ENCODE data around the gene ATG7. TPM values are rescaled to one million over a fixed set of nuclear protein-coding genes. Genes with fewer than 3 reads are reported as not detected.

Gene ATG7
- total RNA-seq, 1 donor from 2014 or later = 55.0 TPM

- TF ChIP-seq POLR2A (IDR thresholded peaks at IDR 0.05) (no peak), CTCF (IDR thresholded peaks at IDR 0.05) (no peak), POLR2AphosphoS5 (IDR thresholded peaks at IDR 0.05; ENCODE audit: insufficient read depth in 1 of 2, low read depth in 1 of 2) (no peak)
- intact Hi-C loops (cut with DNase I) = no loop called here
- Histone ChIP-seq H3K4me3 (no peak overlapping the region), H3K9me3 (no peaks in the 10 kb centered on the region), H3K4me1 (peaks cover 13% of the 10 kb centered on the region), H3K36me3 (no peaks in the 10 kb centered on the region), H3K27me3 (no peaks in the 10 kb centered on the region), H3K27ac (no peak overlapping the region)
- DNase-seq (ENCODE audit: extremely low spot score in 2 of 2) = no peak
Observed at GRCh38 chr3:11230125-11230524, 42.1 kb upstream of the ATG7 start.

DNA sequence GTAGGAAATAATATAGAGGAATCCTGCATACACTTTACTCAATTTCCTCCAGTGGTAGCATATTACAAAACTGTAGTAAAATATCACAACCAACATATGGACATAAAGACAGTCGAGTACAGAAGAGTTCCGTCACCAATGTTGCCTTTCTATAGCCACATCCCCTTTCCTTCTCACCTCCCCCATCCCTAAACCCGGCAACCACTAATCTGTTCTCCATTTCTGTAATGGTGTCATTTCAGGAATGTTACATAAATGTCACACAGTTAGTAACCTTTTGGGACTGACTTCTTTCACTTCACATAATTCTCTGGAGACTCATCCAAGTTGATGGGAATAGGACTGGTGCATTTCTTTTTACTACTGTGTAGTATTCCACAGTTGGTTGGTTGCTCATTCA lies 41.4 kb upstream of the ATG7 start:
- Histone ChIP-seq H3K27ac (no peak overlapping the region), H3K4me3 (no peak overlapping the region), H3K9me3 (no peaks in the 10 kb centered on the region), H3K36me3 (no peaks in the 10 kb centered on the region), H3K27me3 (no peaks in the 10 kb centered on the region), H3K4me1 (peaks cover 6% of the 10 kb centered on the region)
- intact Hi-C loops (cut with DNase I) = no loop called here
- TF ChIP-seq CTCF (IDR thresholded peaks at IDR 0.05) (no peak), POLR2AphosphoS5 (IDR thresholded peaks at IDR 0.05; ENCODE audit: insufficient read depth in 1 of 2, low read depth in 1 of 2) (no peak), POLR2A (IDR thresholded peaks at IDR 0.05) (no peak)
- DNase-seq (ENCODE audit: extremely low spot score in 2 of 2) = no peak

DNA sequence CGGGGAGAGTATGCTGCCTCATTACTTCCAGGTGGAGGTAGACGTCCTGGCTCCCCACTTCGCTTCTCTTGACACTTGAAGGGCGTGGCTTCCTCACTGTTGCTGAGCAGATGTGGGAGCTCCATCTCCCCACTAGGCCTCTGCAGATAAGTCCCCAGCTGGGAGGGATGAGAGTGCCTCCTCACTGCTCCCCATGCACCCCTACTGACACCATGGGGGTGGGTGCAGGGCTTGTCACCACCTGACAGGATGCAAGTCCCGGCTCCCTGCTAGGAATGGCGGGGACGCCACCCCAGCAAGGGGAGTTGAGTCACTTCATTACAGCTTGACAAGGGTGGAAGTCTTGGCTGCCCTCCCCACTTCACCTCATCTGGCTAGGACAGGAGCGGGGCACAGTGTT lies 36.8 kb upstream of the ATG7 start:
- Histone ChIP-seq H3K9me3 (no peaks in the 10 kb centered on the region), H3K27me3 (no peaks in the 10 kb centered on the region), H3K4me1 (peaks cover 5% of the 10 kb centered on the region), H3K4me3 (no peak overlapping the region), H3K36me3 (no peaks in the 10 kb centered on the region), H3K27ac (no peak overlapping the region)
- TF ChIP-seq POLR2A (IDR thresholded peaks at IDR 0.05) = no peak
- no peak for TF ChIP-seq CTCF (IDR thresholded peaks at IDR 0.05)
- no peak for TF ChIP-seq POLR2AphosphoS5 (IDR thresholded peaks at IDR 0.05; ENCODE audit: insufficient read depth in 1 of 2, low read depth in 1 of 2)
- intact Hi-C loops (cut with DNase I) = no loop called here
- DNase-seq (ENCODE audit: extremely low spot score in 2 of 2) = no peak

DNA sequence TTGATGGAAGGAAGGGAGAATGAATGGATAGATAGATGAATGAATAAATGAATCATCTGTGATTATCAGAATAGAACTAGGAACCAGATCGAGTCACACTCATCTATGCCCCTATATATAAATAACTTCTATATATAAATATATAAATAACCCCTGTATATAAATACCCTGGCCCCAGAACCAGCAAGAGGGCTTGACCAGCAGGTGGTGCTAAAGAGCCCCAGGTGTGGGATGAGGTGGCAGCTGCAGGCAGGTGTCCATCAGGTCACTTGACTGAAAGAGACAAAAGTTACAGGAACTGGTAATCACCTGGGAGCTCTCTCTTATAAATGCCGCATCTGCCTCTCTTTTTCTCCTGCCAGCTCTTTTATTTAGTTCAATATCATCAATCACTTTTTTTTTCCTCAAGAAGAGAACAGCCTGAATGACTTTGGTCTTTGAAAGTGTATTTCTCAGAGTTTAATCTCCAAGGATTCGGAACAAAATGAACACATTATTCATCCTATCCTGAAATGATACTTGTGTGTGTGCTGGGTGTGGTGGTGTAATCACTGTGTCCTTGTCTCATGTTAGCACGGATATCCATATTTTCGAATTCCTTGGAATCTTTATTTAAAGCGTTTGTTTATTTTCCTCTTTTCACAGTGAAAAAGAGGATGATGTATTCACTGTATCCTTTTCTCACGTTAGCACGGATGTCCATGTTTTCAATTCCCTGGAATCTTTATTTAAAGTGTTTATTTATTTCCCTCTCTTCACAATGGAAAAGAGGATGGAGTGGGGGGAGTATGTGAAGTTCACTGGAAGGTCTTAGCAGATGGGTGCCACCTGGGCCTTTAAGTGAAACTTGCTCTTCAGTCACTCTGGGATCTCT lies 35.4 kb upstream of the ATG7 start:
- Histone ChIP-seq H3K27me3 (no peaks in the 10 kb centered on the region), H3K4me3 (no peak overlapping the region), H3K36me3 (no peaks in the 10 kb centered on the region), H3K27ac (peak overlapping the region; percentile 10), H3K4me1 (peaks cover 5% of the 10 kb centered on the region), H3K9me3 (no peaks in the 10 kb centered on the region)
- TF ChIP-seq POLR2A (IDR thresholded peaks at IDR 0.05) (no peak), CTCF (IDR thresholded peaks at IDR 0.05) (peak; percentile 47 to 56 (median 48))
- DNase-seq (ENCODE audit: extremely low spot score in 2 of 2) = no peak
- intact Hi-C loops (cut with DNase I) = no loop called here

GRCh38 chr3:11238060-11238459 lies 34.1 kb upstream of the ATG7 start:
- no peak for DNase-seq (ENCODE audit: extremely low spot score in 2 of 2)
- TF ChIP-seq CTCF (IDR thresholded peaks at IDR 0.05) = no peak
- TF ChIP-seq POLR2AphosphoS5 (IDR thresholded peaks at IDR 0.05; ENCODE audit: insufficient read depth in 1 of 2, low read depth in 1 of 2) = no peak
- no peak for TF ChIP-seq POLR2A (IDR thresholded peaks at IDR 0.05)
- H3K36me3 ChIP-seq = no peaks in the 10 kb centered on the region
- intact Hi-C loops (cut with DNase I) = no loop called here
- no peak overlapping the region for H3K27ac ChIP-seq
- H3K4me1 ChIP-seq = peaks cover 5% of the 10 kb centered on the region
- no peak overlapping the region for H3K4me3 ChIP-seq
- no peaks in the 10 kb centered on the region for H3K27me3 ChIP-seq
- H3K9me3 ChIP-seq = no peaks in the 10 kb centered on the region

Data from vagina (tissue), 2 donors.